Stimulated activated CD8-positive, alpha-beta memory T cell treated with anti-CD3 and anti-CD28 coated beads, Interleukin-7, amount 100 ng/mL, for 1 hour (primary cell): ENCODE results near the gene DAGLA.

Experiments used
- DNase-seq, 2 donors: peaks; one replicate each; pipeline ENCODE4 v3.0.0-alpha.2; 2020; ENCODE audit warnings: low read depth in 2 of 2

Gene DAGLA

GRCh38 chr11:61690706-61691379 lies 10.7 kb downstream of the DAGLA start:
- DNase-seq, result no peak

GRCh38 chr11:61691380-61692156 lies 11.4 kb downstream of the DAGLA start:
- no peak for DNase-seq

GRCh38 chr11:61693922-61694601 lies 13.9 kb downstream of the DAGLA start:
- DNase-seq, result no peak

GRCh38 chr11:61694602-61694939 lies 14.4 kb downstream of the DAGLA start:
- no peak for DNase-seq

- no peak for DNase-seq
Observed at GRCh38 chr11:61694946-61695706, 14.9 kb downstream of the DAGLA start.

GRCh38 chr11:61695917-61696316 lies 15.7 kb downstream of the DAGLA start:
- DNase-seq, result peak; percentile 77 to 78

- no peak for DNase-seq
Observed at GRCh38 chr11:61696602-61697001, 16.4 kb downstream of the DAGLA start.

GRCh38 chr11:61697078-61697502 lies 16.9 kb downstream of the DAGLA start:
- DNase-seq, result no peak

GRCh38 chr11:61697764-61698163 lies 17.6 kb downstream of the DAGLA start:
- DNase-seq, result no peak

- no peak for DNase-seq
Observed at GRCh38 chr11:61698173-61698948, 18.2 kb downstream of the DAGLA start.

- DNase-seq, result no peak
Observed at GRCh38 chr11:61699737-61700160, 19.6 kb downstream of the DAGLA start.

GRCh38 chr11:61700212-61700611 lies 20.0 kb downstream of the DAGLA start:
- DNase-seq, result no peak

- no peak for DNase-seq
Observed at GRCh38 chr11:61700720-61701119, 20.5 kb downstream of the DAGLA start.

- DNase-seq, result no peak
Observed at GRCh38 chr11:61701242-61701886, 21.2 kb downstream of the DAGLA start.

GRCh38 chr11:61702701-61703312 lies 22.6 kb downstream of the DAGLA start:
- DNase-seq, result no peak

GRCh38 chr11:61704838-61705237 lies 24.6 kb downstream of the DAGLA start:
- no peak for DNase-seq

GRCh38 chr11:61706452-61707400 lies 26.5 kb downstream of the DAGLA start:
- no peak for DNase-seq

GRCh38 chr11:61707574-61707973 lies 27.4 kb downstream of the DAGLA start:
- DNase-seq, result no peak

- no peak for DNase-seq
Observed at GRCh38 chr11:61709110-61709509, 28.9 kb downstream of the DAGLA start.
